HG03575 (cell line): Measurements from ENCODE around the gene ZNF91.
"Not testable (repeated sequence)": the region's sequence is repeated elsewhere in the genome, so short reads cannot be mapped to it uniquely, and the experiment has no call there.

Experiments used
- ATAC-seq: cut with Tn5 transposase; IDR thresholded peaks from one replicate; pipeline ENCODE4 v1.9.1; 2021; ENCODE audit not compliant: unreplicated experiment, insufficient number of reproducible peaks, low FRiP score; ENCODE audit errors: extremely low read depth

ZNF91 gene

GRCh38 chr19:23402388-23402787 lies 7.1 kb upstream of the ZNF91 start:
- ATAC-seq: no peak

- ATAC-seq: no peak
Measured at GRCh38 chr19:23401086-23401610, 5.9 kb upstream of the ZNF91 start.

DNA sequence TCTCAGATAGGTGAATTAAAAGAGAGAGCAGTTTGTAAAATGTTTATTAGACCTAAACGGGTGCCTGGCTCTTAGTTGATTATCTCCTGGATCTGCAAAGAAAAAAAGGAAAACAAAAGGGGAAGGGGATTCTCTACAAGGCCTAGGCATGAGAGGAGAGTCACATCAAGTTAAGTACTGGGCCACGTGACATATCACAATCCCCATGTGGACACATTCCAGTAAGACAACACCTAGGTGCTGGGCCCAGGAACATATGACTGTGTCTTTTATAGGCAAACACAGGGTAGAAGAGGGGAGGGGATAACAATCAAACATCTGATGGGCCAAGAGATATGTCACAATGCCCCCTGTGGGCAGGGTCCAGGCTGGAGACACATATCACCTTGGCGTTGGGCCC lies 4.2 kb upstream of the ZNF91 start:
- no peak for ATAC-seq

DNA sequence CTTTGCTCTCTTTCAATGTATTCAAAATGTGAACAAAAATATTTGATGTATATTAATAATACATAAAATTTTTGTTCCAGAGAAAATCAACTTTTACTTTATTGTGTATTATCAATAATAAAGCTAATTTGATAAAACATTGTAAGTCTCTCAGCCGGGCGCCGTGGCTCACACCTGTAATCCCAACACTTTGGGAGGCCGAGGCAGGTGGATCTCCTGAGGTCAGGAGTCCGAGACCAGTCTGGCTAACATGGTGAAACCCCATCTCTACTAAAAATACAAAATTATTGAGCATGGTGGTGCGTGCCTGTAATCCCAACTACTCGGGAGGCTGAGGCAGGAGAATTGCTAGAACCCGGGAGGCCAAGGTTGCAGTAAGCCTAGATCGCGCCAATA lies 449 bp upstream of the ZNF91 start:
- not testable (repeated sequence) for ATAC-seq

DNA sequence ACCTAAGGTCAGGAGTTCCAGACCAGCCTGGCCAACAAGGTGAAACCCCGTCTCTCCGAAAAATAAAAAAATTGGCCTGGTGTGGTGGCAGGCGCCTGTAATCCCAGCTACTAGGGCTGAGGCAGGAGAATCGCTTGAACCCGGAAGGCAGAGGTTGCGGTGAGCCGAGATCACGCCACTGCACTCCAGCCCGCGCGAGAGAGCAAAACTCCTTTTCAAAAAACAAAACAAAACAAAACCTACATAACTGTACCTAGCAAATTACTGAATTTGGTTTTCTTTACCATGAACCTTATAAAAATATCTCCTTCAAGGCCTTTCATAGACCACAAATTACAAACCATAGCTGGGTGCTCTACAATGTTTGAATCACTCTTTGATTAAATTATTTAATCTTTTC lies 760 bp downstream of the ZNF91 start:
- ATAC-seq: no peak

- no peak for ATAC-seq
Measured at GRCh38 chr19:23393121-23393520, 2.1 kb downstream of the ZNF91 start.

- no peak for ATAC-seq
Measured at GRCh38 chr19:23391236-23391635, 4.0 kb downstream of the ZNF91 start.

DNA sequence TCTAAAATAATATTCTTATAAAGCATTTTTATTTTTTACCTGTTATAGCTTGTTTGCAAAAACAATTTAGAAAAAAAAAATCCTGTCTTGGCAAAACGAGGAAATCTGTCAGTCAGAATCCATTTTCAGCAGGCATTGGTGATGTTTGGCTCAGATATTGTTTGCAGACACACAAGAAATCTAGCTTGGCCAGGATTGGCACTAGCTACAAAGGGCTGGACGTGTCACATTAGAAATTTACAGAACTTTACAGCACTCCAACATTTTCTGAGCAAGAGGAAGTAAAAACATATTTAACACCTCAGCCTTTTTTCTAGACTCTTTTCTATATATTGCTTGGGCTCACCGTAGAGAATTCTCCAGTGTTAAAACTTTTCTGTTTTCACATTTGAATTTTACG lies 9.9 kb downstream of the ZNF91 start:
- ATAC-seq: no peak

- ATAC-seq: no peak
Measured at GRCh38 chr19:23384858-23385257, 10.4 kb downstream of the ZNF91 start.

DNA sequence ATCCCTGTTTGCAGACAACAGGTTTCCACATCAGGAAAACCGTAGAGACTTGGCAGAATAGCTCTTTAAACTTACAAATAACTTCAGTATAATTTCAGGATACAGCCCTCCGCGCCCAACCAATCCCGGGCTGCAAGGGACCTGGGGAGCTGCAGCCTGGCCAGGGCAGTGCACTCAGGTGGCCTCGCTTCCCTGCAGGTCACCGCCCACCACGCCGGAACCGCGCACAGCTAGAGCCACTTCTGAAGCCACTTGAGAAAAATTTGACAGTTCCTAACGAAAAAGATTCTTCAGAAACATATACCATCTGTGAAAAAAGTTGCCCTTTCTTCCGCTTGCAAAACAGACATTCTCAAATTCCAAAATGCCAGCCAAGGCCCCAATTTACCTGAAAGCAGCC lies 11.1 kb downstream of the ZNF91 start:
- no peak for ATAC-seq

- no peak for ATAC-seq
Measured at GRCh38 chr19:23382955-23383354, 12.3 kb downstream of the ZNF91 start.

- ATAC-seq: no peak
Measured at GRCh38 chr19:23381114-23381513, 14.2 kb downstream of the ZNF91 start.

GRCh38 chr19:23379671-23380070 lies 15.6 kb downstream of the ZNF91 start:
- not testable (repeated sequence) for ATAC-seq

GRCh38 chr19:23378948-23379347 lies 16.3 kb downstream of the ZNF91 start:
- no peak for ATAC-seq

GRCh38 chr19:23377276-23377675 lies 18.0 kb downstream of the ZNF91 start:
- ATAC-seq: no peak

GRCh38 chr19:23366437-23366836 lies 28.8 kb downstream of the ZNF91 start:
- no peak for ATAC-seq

- ATAC-seq: not testable (repeated sequence)
Measured at GRCh38 chr19:23366031-23366430, 29.2 kb downstream of the ZNF91 start.

GRCh38 chr19:23365222-23365621 lies 30.0 kb downstream of the ZNF91 start:
- ATAC-seq: no peak

DNA sequence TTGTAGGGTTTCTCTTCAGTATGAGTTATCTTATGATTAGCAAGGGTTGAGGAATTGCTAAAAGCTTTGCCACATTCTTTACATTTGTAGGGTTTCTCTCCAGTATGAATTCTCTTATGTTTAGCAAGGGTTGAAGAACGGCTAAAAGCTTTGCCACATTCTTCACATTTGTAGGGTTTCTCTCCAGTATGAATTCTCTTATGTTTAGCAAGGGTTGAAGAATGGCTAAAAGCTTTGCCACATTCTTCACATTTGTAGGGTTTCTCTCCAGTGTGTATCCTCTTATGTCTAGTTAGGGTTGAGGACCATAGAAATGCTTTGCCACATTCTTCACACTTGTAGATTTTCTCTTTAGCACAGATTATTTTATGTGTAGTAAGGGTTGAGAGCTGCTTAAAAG lies 33.4 kb downstream of the ZNF91 start:
- ATAC-seq: not testable (repeated sequence)

DNA sequence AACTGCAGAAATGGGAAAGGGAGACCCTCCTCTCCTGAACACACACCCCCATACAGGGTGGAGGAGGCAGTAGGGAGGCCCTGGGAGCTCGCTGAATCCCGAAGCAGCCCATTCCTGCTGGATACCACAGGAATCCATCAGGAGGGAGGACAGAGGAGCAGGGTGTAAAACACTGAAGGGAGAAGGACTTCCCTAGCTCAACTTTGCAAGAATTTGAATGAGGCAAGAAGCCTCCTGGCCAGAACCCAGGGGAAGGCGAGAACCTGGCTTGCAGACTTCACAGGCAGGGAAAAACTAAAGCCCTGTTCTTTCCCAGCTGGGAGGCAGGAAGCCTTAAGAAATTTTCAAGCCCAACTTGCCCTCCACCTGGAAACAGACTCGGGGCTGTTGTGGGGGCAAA lies 43.5 kb downstream of the ZNF91 start:
- ATAC-seq: no peak

- ATAC-seq: no peak
Measured at GRCh38 chr19:23346696-23347095, 48.6 kb downstream of the ZNF91 start.

DNA sequence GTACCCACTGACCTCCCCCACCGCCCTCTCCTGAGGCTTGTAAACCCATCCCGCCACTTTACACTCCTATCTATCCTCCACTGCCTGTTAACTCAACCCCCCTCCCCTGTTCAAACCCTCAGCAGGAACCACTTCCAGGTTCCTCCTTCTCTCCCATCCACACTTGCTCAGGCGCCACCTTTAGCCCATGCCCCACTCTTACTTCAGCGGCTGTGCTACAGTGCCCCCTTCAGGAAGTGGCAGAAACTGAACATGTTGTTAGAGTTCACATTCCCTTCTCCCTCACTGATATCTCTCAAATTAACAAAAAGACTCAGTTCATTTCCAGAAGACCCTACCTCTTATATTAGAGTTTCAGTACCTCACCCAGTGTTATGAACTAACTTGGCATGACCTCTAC lies 49.4 kb downstream of the ZNF91 start:
- ATAC-seq: no peak
